ENCODE results near the gene TNFSF18.

The TNFSF18 gene

GRCh38 chr1:173050865-173051264 lies at the start of gene TNFSF18:
Gene TNFSF18, minus strand, starts transcription at chr1:173050941. Its CDS starts 45 bp downstream, at chr1:173050896.
- Histone ChIP-seq H3K27me3 (replicated peaks; ENCODE audit: insufficient read depth, low read length) (no peaks in the 10 kb centered on the region), H3K9ac (ENCODE audit: low read length) (no peak within 1 kb of the TSS), H3K4me1 (ENCODE audit: low read length) (no peaks in the 10 kb centered on the region), H4K20me1 (ENCODE audit: insufficient read depth, low read length) (no peaks in the 10 kb centered on the region), H3K9me2 (replicated peaks; ENCODE audit: insufficient read depth, low read length) (no peaks in the 10 kb centered on the region), H3K36me3 (replicated peaks; ENCODE audit: insufficient read depth, low read length) (no peaks in the 10 kb centered on the region), H3F3A (ENCODE audit: insufficient read depth, low read length) (no peaks in the 10 kb centered on the region), H3K9me3 (replicated peaks; ENCODE audit: insufficient read depth, low read length) (no peaks in the 10 kb centered on the region), H3K4me3 (ENCODE audit: low read length) (no peak within 1 kb of the TSS), H3K79me2 (ENCODE audit: low read length) (no peaks in the 10 kb centered on the region), H3K27ac (ENCODE audit: low read length) (no peak within 1 kb of the TSS), H3K4me2 (ENCODE audit: low read depth, low read length) (no peak within 1 kb of the TSS), H2AFZ (ENCODE audit: low read length) (no peak within 1 kb of the TSS)
- DNase-seq, result no peak
- TF ChIP-seq EZH2phosphoT487 (IDR thresholded peaks at IDR 0.05; ENCODE audit: low read length) (no peak), EZH2 (optimal IDR thresholded peaks at IDR 0.05; ENCODE audit: low read depth, low read length) (no peak), CTCF (IDR thresholded peaks at IDR 0.05; ENCODE audit: low read length) (no peak)

- H3K9me3 ChIP-seq (replicated peaks; ENCODE audit: insufficient read depth, low read length), result no peaks in the 10 kb centered on the region
- DNase-seq, result no peak
These were observed 48.4 kb upstream of the TNFSF18 start for GRCh38 chr1:173099166-173099565.

GRCh38 chr1:173098117-173098516 lies 47.4 kb upstream of the TNFSF18 start:
- H3K36me3 ChIP-seq (replicated peaks; ENCODE audit: insufficient read depth, low read length), result no peaks in the 10 kb centered on the region
- no peaks in the 10 kb centered on the region for H3K4me1 ChIP-seq (ENCODE audit: low read length)
- H2AFZ ChIP-seq (ENCODE audit: low read length), result no peak overlapping the region
- H3K9ac ChIP-seq (ENCODE audit: low read length), result no peak overlapping the region
- no peak overlapping the region for H3K4me2 ChIP-seq (ENCODE audit: low read depth, low read length)
- H3K4me3 ChIP-seq (ENCODE audit: low read length), result no peak overlapping the region
- H3K9me3 ChIP-seq (replicated peaks; ENCODE audit: insufficient read depth, low read length), result no peaks in the 10 kb centered on the region
- TF ChIP-seq EZH2phosphoT487 (IDR thresholded peaks at IDR 0.05; ENCODE audit: low read length) (no peak), CTCF (IDR thresholded peaks at IDR 0.05; ENCODE audit: low read length) (no peak), EZH2 (optimal IDR thresholded peaks at IDR 0.05; ENCODE audit: low read depth, low read length) (no peak)
- no peak overlapping the region for H3K27ac ChIP-seq (ENCODE audit: low read length)
- no peaks in the 10 kb centered on the region for H3F3A ChIP-seq (ENCODE audit: insufficient read depth, low read length)
- no peaks in the 10 kb centered on the region for H4K20me1 ChIP-seq (ENCODE audit: insufficient read depth, low read length)
- H3K79me2 ChIP-seq (ENCODE audit: low read length), result no peaks in the 10 kb centered on the region
- H3K27me3 ChIP-seq (replicated peaks; ENCODE audit: insufficient read depth, low read length), result no peaks in the 10 kb centered on the region
- H3K9me2 ChIP-seq (replicated peaks; ENCODE audit: insufficient read depth, low read length), result no peaks in the 10 kb centered on the region
- no peak for DNase-seq

More at GRCh38 chr1:173099166-173099565, 48.4 kb upstream of the TNFSF18 start:
- no peak overlapping the region for H3K4me3 ChIP-seq (ENCODE audit: low read length)
- H3F3A ChIP-seq (ENCODE audit: insufficient read depth, low read length), result no peaks in the 10 kb centered on the region
- no peak overlapping the region for H3K27ac ChIP-seq (ENCODE audit: low read length)
- no peaks in the 10 kb centered on the region for H3K27me3 ChIP-seq (replicated peaks; ENCODE audit: insufficient read depth, low read length)
- no peak for TF ChIP-seq CTCF (IDR thresholded peaks at IDR 0.05; ENCODE audit: low read length)
- TF ChIP-seq EZH2 (optimal IDR thresholded peaks at IDR 0.05; ENCODE audit: low read depth, low read length), result no peak
- TF ChIP-seq EZH2phosphoT487 (IDR thresholded peaks at IDR 0.05; ENCODE audit: low read length), result no peak
- no peak overlapping the region for H2AFZ ChIP-seq (ENCODE audit: low read length)
- H3K79me2 ChIP-seq (ENCODE audit: low read length), result no peaks in the 10 kb centered on the region
- H3K36me3 ChIP-seq (replicated peaks; ENCODE audit: insufficient read depth, low read length), result no peaks in the 10 kb centered on the region
- no peaks in the 10 kb centered on the region for H3K4me1 ChIP-seq (ENCODE audit: low read length)
- H3K9ac ChIP-seq (ENCODE audit: low read length), result no peak overlapping the region
- H3K4me2 ChIP-seq (ENCODE audit: low read depth, low read length), result no peak overlapping the region
- no peaks in the 10 kb centered on the region for H3K9me2 ChIP-seq (replicated peaks; ENCODE audit: insufficient read depth, low read length)
- no peaks in the 10 kb centered on the region for H4K20me1 ChIP-seq (ENCODE audit: insufficient read depth, low read length)
